NCI-H1417 treated with DMSO at 0.1 percent for 48 hours (cell line): ENCODE results near the gene MPRIP.
"Not testable (repeated sequence)": the region's sequence is repeated elsewhere in the genome, so short reads cannot be mapped to it uniquely, and the experiment has no call there.

ENCODE experiments used
- DNase-seq: peaks from one replicate; lab custom pipeline; 2025; lab: John Stamatoyannopoulos, UW

MPRIP gene

GRCh38 chr17:17011043-17011907 is 31.0 kb upstream of the MPRIP start:
- DNase-seq, result not testable (repeated sequence)

DNA sequence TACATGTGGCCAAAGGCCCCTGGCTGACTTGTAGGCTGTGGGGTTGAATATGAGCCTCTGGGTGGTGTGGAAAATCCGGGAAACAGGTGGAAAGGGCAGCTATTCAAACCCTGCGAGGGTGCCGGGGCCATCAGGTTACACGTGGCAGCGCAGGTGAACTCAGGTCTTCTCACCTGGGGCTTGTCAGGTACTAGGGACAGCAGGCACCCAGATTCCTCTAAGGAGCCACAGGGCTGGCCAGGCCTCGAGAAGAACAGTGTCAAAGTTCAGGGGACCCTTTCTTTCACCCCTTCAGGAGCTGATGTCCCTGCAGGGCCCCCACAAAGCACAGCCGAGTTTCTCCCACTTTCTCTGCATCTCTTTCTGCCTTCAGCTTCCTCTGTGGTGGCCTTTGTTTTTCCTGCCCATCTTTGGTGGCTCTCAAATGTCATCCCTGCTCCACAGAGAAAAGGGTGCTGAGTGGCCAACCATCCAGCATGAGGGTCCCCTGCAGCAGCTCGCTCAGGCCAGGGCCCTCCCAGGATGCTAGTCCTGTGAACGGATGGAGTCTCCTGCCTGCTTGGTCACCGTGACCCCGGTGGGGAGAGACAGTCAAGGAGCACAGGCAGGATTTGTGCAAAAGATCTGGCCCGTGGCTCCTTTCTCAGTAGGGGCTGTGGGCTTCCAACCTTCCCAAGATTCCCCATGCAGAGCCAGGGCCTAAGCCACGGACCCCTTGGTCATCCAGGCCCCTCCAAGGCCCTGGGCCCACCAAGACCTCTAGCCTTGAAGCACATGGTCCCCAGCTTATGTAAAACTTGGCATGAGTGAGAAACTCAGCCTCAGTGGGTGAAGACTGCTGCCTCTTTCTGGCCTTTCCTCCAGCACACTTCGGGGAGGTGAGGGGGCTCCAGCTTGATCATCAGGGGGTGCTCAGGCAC is 28.2 kb upstream of the MPRIP start:
- not testable (repeated sequence) for DNase-seq

DNA sequence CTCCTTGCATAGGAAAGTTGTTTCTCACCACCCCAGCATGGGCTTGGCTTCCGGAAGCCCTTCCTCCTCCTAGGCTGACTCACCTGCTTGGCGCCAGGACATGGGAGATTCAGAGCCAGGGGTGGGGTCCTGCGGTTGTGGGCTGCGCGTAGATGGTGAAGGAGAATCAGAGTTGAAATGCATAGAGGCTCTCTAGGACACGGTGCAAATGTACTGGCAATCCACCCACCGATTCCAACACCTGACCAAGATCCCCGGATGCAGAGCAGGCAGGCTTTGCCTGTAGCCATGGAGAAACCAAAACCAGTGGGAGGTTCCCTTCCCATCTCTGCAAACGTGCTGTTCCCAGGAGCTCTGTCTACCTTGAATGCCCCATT is 27.5 kb upstream of the MPRIP start:
- not testable (repeated sequence) for DNase-seq

DNA sequence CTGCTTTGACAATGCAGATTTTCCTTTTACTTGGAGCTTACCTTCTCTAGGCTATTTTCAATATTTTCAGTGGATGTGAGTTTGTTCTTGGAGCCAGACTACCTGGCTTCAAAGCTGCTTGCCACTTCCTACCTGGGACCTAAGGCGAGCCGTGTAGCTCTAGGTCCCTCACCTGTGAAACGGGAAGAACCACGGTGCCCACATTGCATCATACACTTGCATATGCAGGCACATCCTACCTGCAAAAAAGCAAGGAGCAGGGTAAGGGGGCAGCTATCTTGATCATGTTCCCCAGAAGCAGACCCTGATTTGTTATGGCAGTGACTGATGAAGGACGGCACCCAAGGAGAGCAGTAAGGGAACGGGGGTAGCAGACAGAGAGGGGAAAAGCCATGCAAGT is 27.0 kb upstream of the MPRIP start:
- DNase-seq, result no peak

DNA sequence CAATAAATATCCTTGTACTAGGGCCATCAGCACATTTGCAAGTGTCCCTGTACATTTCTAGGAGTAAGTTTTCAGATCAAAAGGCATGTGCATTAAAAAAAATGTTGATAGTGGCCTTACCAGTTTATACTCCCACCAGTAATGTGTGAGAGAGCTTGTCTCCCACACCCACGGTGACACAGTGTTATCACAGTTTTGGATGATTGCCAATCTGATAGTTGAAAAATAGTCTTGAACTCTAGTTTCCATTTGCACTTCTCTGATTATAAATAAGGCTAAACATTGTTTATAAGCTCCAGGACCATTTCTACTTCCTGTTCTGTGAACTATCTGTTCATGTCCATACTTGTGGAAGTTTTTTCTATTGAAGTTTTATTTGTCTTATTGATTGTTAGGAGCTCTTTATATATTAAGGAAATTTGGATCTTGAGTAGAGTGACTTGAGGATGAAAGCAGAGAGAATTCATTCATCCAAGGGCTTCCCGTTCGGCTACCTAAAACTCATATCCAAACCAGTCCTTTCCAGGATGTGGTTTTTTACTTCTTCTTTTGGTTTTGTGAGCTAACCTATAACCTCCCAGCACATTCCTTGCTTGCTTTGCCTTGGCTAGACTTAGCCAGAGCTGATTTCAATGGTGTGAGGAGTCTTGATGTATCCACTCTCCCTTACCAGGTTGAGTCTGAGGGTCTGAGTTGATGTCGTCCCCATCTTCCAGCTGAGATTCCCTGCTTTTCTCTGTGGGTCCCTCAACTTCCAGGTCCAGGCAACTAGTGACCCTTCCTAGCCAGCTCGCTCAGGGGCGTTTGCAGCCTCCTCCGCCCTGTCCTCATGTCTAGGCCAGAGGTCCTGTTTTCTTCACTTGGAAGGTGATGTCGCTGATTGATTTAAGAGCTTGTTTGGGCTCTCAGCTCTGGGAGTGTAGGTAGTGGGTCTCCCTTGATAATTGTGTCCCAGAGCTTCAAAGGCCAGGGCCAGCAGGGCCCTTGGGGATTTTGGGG is 25.8 kb upstream of the MPRIP start:
- not testable (repeated sequence) for DNase-seq

DNA sequence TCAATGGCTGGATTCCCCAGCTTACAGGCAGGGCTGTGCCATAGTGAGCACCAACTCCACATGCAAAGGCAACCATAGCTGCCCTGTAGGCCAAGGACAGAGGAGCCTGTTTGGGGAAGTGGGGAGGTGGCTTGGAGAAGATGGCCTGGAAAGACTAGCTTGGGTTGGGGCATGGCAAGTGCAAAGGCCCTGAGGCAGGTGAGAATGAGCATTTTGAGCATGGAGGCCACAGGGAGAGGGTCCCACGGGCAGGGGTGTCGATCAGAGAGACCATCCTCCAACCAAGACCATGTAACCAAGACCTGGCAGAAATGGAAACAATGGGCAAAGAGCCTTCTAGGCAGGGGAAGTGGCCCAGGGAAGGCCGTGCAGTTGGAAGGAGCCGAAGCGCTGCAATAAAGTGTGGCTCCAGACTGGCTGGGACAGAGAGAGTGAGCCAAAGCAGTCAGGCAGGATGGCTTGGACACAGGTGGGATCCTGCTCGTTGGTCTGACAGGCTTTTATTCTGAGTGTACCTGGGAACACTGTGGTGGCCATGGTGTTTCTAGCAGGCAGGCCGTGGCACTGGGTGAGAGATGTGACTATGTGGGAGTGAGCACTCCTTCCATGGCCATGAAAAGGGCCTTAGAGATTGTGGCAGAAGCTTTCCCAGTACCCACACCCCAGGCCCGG is 24.8 kb upstream of the MPRIP start:
- no peak for DNase-seq

DNA sequence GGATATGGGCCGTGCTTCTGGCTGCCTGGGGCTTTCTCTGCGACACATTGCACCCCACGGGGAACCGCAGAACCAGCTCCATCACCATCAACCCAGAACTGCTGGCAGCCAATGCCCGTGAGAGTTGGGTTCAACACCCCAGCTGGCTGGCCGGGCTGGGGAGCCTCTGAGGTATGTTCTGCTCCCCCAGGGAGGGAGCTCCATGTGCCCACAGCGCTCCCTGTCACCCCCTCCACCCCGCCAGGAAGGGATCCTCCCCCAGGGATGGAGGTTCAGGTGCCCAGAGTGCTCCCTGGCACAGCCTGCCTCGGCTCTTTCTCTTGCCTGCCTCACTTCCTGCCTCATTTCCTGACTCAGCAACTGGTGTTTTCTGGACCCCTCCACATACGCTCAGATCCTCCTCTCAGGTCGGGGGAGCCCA is 24.2 kb upstream of the MPRIP start:
- no peak for DNase-seq

DNA sequence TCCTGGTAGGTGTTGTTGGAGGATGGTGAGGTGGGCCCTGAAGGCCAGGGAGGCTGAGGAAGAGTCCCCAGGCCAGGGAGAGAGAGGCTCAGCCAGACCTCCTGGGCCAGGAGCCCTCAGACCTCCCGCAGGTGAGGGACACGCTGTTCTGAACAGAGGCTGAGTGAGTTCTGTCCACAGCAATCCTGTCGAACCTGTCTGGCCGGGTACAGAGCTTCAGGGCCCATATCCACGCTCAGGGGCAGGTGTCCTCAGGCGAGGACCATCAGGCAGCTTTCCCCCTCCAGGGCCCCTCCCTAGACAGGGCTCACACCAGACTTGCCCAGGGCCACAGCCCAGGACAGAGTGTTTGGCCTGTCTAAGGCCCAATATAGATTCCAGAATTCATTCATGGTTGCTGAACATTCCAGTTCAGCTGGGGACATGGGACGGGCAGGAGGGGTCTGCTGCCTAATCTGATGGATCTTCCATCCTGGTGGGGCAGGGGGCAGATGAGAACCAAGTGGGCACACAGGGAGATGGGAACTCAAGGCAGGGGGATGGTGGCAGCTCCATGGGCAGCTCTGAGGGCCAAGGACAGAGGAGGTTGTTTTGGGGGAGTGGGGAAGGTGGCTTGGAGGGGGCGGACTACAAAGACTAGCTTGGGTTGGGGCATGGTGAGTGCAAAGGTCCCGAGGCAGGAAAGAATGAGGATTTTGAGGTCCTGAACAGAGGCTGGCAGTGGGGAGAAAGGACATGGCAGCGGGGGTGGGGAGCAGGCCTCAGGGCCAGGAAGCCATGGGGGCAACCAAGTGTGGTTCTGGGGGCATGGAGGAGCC is 23.4 kb upstream of the MPRIP start:
- DNase-seq, result no peak

GRCh38 chr17:17019430-17019762 is 22.9 kb upstream of the MPRIP start:
- DNase-seq, result no peak

DNA sequence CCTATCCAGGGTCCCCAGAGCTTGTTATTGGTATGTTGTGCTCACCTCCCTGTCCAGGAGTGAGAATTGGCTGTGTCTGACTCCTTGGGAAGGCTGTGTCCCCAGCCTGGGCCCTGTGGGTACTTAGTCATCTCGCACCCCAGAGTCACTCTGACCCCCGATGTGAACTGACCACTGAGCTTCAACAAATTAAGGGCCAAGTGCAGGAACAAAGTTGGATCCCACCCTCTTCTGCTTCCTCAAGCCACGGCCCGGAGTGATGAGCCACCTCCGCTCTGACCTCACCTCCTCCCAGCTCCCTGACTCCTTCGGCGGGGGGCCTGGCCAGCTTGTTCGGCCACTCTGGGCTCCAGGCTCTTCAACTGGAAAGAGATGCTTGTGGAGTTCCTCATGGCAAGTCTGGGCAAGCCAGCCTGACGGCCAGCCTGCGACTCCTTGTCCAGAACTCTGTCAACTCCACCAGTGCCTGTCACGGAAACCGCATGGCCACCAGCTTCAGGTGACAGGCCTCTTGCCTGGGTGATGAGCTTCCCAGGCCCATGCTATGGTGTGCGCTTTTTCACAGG is 22.3 kb upstream of the MPRIP start:
- no peak for DNase-seq

GRCh38 chr17:17020821-17021193 is 21.4 kb upstream of the MPRIP start:
- DNase-seq, result no peak

DNA sequence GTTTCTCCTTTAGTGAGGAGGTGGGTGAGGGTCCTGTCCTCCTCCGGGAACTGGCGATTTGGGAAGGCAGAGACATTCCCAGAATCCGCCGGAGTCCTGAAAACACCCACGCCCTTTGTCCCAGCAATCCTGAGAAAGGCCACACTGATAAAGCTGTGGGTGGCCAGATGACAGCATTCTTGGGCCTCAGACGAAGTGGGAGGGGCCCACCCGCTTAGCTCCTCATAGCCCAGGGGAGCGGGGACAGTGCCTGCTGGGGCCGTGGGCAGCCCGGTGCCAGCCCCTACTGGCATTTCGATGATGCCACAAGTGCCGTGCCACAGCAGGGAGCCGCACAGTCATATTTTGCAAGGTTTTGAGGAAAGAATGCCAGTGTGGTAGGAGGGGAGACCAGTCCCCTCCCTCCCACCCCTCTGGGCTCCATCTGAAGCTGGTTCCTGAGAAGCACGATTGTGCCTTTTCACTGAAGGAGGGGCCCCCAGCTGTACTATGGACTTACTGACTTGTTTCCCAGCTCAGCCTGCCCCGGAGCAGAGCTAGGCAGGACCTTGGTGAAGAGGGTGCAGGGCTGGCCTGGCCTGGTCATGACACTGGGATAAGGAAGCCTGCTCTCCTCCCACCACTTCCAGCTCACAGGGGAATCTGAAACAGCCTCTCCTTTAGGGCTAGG is 20.9 kb upstream of the MPRIP start:
- no peak for DNase-seq

GRCh38 chr17:17022011-17022410 is 20.2 kb upstream of the MPRIP start:
- no peak for DNase-seq

GRCh38 chr17:17022456-17022855 is 19.8 kb upstream of the MPRIP start:
- DNase-seq, result no peak

DNA sequence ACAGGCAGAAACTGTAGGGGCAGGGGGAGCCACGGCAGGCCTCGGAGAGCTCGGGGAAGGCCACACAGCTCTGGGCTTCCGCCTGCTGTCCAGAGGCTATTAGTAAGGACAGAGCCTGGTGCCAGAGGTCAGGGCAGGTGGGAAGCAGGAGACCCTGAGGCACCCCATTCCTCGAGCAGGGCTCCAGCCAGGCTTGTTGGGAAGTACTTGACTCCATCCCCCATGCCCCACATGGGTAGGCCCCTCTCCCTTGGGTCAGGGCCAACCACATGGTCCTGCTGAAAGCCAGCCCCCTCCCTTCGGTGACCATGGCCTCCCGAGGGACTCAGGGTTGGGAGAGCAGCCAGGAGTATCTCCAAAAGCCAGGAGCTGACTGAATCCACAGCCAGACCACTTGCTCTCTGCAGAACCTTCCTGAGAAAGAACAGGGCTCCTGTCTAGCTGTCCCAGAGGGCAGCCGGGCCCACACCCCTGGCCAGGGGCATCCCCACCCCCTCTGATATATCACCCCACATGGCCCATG is 17.4 kb upstream of the MPRIP start:
- DNase-seq, result no peak

DNA sequence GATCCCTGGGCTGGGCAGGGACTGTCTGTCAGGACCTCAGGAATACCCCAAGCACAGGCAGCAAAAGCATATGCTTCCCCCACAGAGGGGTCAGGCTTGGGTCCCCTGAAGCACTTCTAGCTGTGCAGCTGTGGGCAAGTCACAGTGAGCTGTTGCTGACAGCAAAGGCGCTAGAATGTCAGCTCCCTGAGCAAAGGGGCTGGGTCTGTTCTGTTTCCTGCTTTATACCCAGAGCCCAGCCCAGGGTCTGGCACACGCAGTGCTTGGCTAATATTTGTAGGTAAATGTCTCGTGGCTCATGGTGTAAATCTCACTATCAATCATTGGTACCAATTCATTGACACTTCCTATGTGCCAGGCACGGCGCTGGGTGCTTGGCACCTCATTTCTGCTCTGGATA is 16.6 kb upstream of the MPRIP start:
- DNase-seq, result no peak

DNA sequence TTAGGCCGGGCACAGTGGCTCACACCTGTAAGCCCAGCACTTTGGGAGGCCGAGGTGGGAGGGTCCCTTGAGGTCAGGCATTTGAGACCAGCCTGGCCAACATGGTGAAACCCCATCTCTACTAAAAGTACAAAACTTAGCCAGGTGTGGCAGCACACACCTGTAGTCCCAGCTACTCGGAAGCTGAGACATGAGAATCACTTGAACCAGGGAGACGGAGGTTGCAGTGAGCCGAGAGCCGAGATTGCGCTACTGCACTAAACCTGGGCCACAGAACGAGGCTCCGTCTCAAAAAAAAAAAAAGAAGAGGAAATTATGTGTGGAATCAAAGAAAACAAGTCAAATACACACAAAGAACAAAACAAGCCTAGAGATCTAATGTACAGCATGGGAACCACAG is 16.1 kb upstream of the MPRIP start:
- DNase-seq, result no peak

DNA sequence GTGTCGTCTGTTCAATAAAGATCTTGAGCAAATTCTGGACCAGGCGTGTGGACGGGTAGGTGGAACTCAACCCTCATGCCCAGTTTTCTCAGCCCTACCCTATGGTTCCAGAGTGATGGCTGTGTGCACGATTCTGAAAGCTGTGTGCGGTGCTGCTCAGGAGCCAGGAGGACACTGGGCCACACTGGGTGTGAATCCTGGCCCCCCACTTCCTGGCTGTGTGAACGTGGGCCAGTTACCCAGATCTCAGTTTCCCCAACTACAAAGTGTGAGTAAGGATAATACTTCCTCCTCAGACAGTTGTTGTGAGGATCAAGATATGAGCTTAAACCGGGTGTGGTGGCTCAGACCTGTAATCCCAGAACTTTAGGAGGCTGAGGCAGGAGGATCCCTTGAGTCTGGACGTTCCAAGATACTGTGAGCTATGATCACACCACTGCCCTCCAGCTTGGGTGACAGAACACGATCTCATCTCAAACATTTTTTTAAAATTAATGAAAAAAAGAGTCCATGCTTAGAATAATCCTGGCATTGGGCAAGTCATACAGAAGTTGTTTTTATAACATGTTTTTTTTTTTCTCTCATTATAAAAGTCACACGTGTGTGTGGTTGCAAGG is 14.7 kb upstream of the MPRIP start:
- no peak for DNase-seq
